Stomach (tissue), 9 donors: ENCODE results near the gene EFCC1. TPM values are rescaled to one million over a fixed set of nuclear protein-coding genes. Genes with fewer than 3 reads are reported as not detected.
"Not testable (repeated sequence)": the region's sequence is repeated elsewhere in the genome, so short reads cannot be mapped to it uniquely, and the experiment has no call there.

Experiments
- DNase-seq, 2 donors: peaks; one replicate each; pipeline versions ENCODE4 v3.0.0 to v3.0.0-alpha.2; 2013 to 2019
- H3K27ac ChIP-seq, 5 donors: fragments of 200-600 bp in 4 of 5; sonication (generic) in 4 of 5; one replicate each; pipeline ENCODE4 v1.5.1; 2013 to 2019; ENCODE audit warnings: mild to moderate bottlenecking in 1 of 5, moderate library complexity in 1 of 5
- H3K27me3 ChIP-seq, 3 donors: fragments of 200-600 bp; sonication (generic); one replicate each; pipeline ENCODE4 v1.5.1; 2017 to 2019; ENCODE audit warnings: mixed run types in 1 of 3
- H3K36me3 ChIP-seq, 4 donors: fragments of 200-600 bp; sonication (generic); 1 replicate in 3 of 4; 2 replicates in 1 of 4; pipeline ENCODE4 v1.5.1; 2016 to 2019
- H3K4me1 ChIP-seq, 4 donors: fragments of 200-600 bp; sonication (generic); one replicate each; pipeline ENCODE4 v1.5.1; 2016 to 2019
- H3K4me3 ChIP-seq, 4 donors: fragments of 200-600 bp; sonication (generic) in 3 of 4; one replicate each; pipeline ENCODE4 v1.5.1; 2016 to 2019; ENCODE audit warnings: mild to moderate bottlenecking in 1 of 4
- H3K9me3 ChIP-seq, 4 donors: fragments of 200-600 bp; sonication (generic); one replicate each; pipeline ENCODE4 v1.5.1; 2016 to 2019
- CTCF ChIP-seq, 7 experiments: fragments of 450-650 bp in 4 of 7; fragments of 200-600 bp in 3 of 7; sonication (generic) in 3 of 7; IDR thresholded peaks; one replicate each; pipeline ENCODE4 v1.5.1; 2016 to 2019; ENCODE audit warnings: antibody characterized with exemption in 7 of 7, control low read depth in 2 of 7, mild to moderate bottlenecking in 1 of 7
- EP300 ChIP-seq: sonication (generic); formaldehyde crosslinking; IDR thresholded peaks from one replicate; pipeline ENCODE4 v1.6.1; 2017; ENCODE audit warnings: antibody characterized with exemption
- POLR2A ChIP-seq, 4 donors: fragments of 450-650 bp; IDR thresholded peaks; one replicate each; pipeline ENCODE4 v1.6.1; 2016; ENCODE audit warnings: antibody characterized with exemption in 4 of 4, control low read depth in 2 of 4, mild to moderate bottlenecking in 1 of 4, moderate library complexity in 1 of 4
- POLR2AphosphoS5 ChIP-seq, 3 donors: sonication (generic); formaldehyde crosslinking; IDR thresholded peaks; one replicate each; pipeline ENCODE4 v1.6.1; 2016; ENCODE audit warnings: antibody characterized with exemption in 3 of 3
- WGBS, 5 donors: extraction: QIAGEN DNeasy Blood & Tissue Kit in 3 of 5; methylation state at CpG; one replicate each; pipeline versions ENCODE4 v1.1.5 to v1.1.7; 2013 to 2018; 5-methylcytosine and 5-hydroxymethylcytosine counted together
- intact Hi-C: fragments of 100-400 bp; cut with DNase I; formaldehyde crosslinking; loops from one replicate; pipeline ENCODE4 v1.15.1; 2023; ENCODE audit warnings: low total_unique reads
- polyA plus RNA-seq, 3 donors: library from polyadenylated mRNA; stranded (reverse); fragments of 200-250 nt; gene quantifications; one replicate each; pipeline ENCODE4 v1.2.3, GENCODE V29; 2013
- total RNA-seq, 5 donors: library from RNA; depleted of rRNA; stranded (reverse); fragments of >200 nt; gene quantifications; one replicate each; pipeline versions ENCODE4 v1.1.0 to v1.2.3, GENCODE V29; 2014 to 2016
- donor health status: healthy with polysubstance abuse.
- donor health status: Bipolar disorder and iron deficiency.
- donor health status: healthy.

EFCC1 gene
- total and polyA plus RNA-seq, 8 donors = 1.0 to 13.9 (median 9.2) TPM

DNA sequence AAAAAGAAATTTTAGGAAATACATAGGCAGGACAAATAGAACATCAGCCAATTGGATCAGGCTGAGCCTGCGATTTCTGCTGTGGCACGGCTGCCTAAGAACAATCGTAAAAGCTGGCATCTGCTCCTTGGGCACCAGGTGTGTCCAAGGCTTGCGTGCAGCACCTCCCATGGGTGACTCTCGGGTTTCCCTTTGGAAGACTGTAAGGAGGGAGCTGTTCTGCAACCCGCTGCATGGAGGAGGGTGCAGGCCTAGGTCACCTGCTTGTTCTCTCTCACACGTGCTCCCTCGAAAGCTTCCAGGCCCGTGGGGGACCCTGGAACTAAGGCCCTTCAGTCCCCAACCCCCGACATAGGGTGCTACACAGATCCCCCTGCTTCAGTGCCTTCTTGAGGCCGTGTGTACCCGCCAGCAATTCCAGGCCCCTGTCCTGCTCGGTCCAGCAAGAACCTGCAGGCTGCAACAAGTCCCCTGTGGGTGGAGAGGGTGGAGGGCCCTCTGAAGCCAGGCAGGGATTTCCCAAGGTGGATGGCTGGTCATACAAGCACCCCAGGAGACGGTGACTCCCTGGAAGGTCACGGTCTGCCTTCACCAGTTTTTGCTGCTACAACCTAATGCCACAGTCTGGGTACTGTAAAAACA is 62.9 kb downstream of the EFCC1 start:
- intact Hi-C loops = no loop called here
- Histone ChIP-seq H3K4me1 (peaks cover 0 to 19% (median 16%) of the 10 kb centered on the region in 4 donors), H3K4me3 (no peak overlapping the region), H3K9me3 (no peaks in the 10 kb centered on the region), H3K36me3 (no peaks in the 10 kb centered on the region), H3K27me3 (no peaks in the 10 kb centered on the region), H3K27ac (no peak overlapping the region)
- no peak for TF ChIP-seq EP300
- TF ChIP-seq CTCF (IDR thresholded peaks at IDR 0.05) = no peak
- TF ChIP-seq POLR2AphosphoS5 (IDR thresholded peaks at IDR 0.05) = no peak
- TF ChIP-seq POLR2A (IDR thresholded peaks at IDR 0.05) = no peak
- DNase-seq = no peak
- 76 to 84% (median 78%) methylated on average over 15 of the region's 15 CpGs for WGBS, 5 donors

- intact Hi-C loops = no loop called here
- H3K4me3 ChIP-seq = no peak overlapping the region
- no peaks in the 10 kb centered on the region for H3K9me3 ChIP-seq
- DNase-seq = no peak
- 84 to 93% (median 92%) methylated on average over 14 of the region's 14 CpGs for WGBS, 5 donors
- TF ChIP-seq POLR2A (IDR thresholded peaks at IDR 0.05) (no peak), POLR2AphosphoS5 (IDR thresholded peaks at IDR 0.05) (no peak), CTCF (IDR thresholded peaks at IDR 0.05) (no peak), EP300 (no peak)
- no peaks in the 10 kb centered on the region for H3K27me3 ChIP-seq
- peaks cover 0 to 17% (median 11%) of the 10 kb centered on the region in 4 donors for H3K4me1 ChIP-seq
- no peaks in the 10 kb centered on the region for H3K36me3 ChIP-seq
- H3K27ac ChIP-seq = no peak overlapping the region
Measured at GRCh38 chr3:129065016-129065719, 64.1 kb downstream of the EFCC1 start.

DNA sequence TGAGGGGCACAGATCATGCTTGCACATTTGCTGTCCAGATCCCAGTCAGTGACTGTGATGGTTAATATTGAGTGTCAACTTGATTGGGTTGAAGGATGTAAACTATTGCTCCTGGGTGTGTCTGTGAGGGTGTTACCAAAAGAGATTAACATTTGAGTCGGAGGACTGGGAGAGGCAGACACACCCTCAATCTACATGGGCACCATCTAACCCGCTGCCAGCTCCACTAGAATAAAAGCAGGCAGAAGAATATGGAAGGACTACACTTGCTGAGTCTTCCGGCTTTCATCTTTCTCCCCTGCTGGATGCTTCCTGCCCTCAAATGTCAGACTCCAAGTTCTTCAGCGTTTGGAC is 64.6 kb downstream of the EFCC1 start:
- Histone ChIP-seq H3K4me3 (no peak overlapping the region), H3K27ac (no peak overlapping the region), H3K27me3 (no peaks in the 10 kb centered on the region), H3K4me1 (peaks cover 0 to 17% (median 11%) of the 10 kb centered on the region in 4 donors), H3K36me3 (no peaks in the 10 kb centered on the region), H3K9me3 (no peaks in the 10 kb centered on the region)
- no peak for DNase-seq
- WGBS, 5 donors = 65 to 72% (median 66%) methylated on average over 4 of the region's 4 CpGs
- intact Hi-C loops = no loop called here
- TF ChIP-seq EP300 = no peak
- TF ChIP-seq CTCF (IDR thresholded peaks at IDR 0.05) = no peak
- no peak for TF ChIP-seq POLR2A (IDR thresholded peaks at IDR 0.05)
- TF ChIP-seq POLR2AphosphoS5 (IDR thresholded peaks at IDR 0.05) = no peak

DNA sequence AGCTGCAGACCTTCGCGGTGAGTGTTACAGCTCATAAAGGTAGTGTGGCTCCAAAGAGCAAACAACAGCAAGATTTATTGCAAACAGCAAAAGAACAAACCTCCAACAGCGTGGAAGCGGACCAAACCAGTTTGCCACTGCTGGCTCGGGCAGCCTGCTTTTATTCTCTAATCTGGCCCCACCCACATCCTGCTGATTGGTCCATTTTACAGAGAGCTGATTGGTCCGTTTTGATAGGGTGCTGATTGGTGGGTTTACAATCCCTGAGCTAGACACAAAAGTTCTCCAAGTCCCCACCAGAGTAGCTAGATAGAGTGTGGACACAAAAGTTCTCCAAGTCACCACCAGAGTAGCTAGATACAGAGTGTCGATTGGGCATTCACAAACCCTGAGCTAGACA is 66.6 kb downstream of the EFCC1 start:
- H3K27me3 ChIP-seq, intact Hi-C loops, H3K9me3 ChIP-seq, H3K36me3 ChIP-seq: not testable (repeated sequence)
- WGBS, 5 donors = 44 to 68% (median 61%) methylated on average over 7 of the region's 7 CpGs
- Histone ChIP-seq H3K27ac (peak overlapping the region in 2 of 5 donors; percentile 71 to 78), H3K4me1 (peaks cover 0 to 17% (median 11%) of the 10 kb centered on the region in 4 donors), H3K4me3 (peak overlapping the region in 1 of 4 donors; percentile 45)
- peak in 2 of 3 donors; percentile 37 to 44 for TF ChIP-seq POLR2AphosphoS5 (IDR thresholded peaks at IDR 0.05)
- TF ChIP-seq CTCF (IDR thresholded peaks at IDR 0.05) = peak in 1 of 7 experiments; percentile 20
- peak; percentile 56 to 69 for DNase-seq
